Measurements from ENCODE around the gene TRPV3. TPM values are rescaled to one million over a fixed set of nuclear protein-coding genes. Genes with fewer than 3 reads are reported as not detected.
"Not testable (repeated sequence)": the region's sequence is repeated elsewhere in the genome, so short reads cannot be mapped to it uniquely, and the experiment has no call there.

Gene TRPV3
- total RNA-seq, 4 donors from 2014 or later, result 4.2 to 21.4 (median 9.7) TPM

GRCh38 chr17:3524024-3524423 lies 33.6 kb downstream of the TRPV3 start:
- no peaks in the 10 kb centered on the region for H3K9me3 ChIP-seq
- H3K27me3 ChIP-seq, result no peaks in the 10 kb centered on the region
- peaks cover 0 to 43% (median 0%) of the 10 kb centered on the region in 3 donors for H3K36me3 ChIP-seq
- peak overlapping the region in 1 of 4 donors; percentile 48 for H3K27ac ChIP-seq
- DNase-seq (ENCODE audit: low spot score in 2 of 2), result no peak
- WGBS, 2 donors, result 89 to 90% methylated on average over 13 of the region's 13 CpGs
- H3K4me3 ChIP-seq, result no peak overlapping the region
- TF ChIP-seq, protein P1, sequence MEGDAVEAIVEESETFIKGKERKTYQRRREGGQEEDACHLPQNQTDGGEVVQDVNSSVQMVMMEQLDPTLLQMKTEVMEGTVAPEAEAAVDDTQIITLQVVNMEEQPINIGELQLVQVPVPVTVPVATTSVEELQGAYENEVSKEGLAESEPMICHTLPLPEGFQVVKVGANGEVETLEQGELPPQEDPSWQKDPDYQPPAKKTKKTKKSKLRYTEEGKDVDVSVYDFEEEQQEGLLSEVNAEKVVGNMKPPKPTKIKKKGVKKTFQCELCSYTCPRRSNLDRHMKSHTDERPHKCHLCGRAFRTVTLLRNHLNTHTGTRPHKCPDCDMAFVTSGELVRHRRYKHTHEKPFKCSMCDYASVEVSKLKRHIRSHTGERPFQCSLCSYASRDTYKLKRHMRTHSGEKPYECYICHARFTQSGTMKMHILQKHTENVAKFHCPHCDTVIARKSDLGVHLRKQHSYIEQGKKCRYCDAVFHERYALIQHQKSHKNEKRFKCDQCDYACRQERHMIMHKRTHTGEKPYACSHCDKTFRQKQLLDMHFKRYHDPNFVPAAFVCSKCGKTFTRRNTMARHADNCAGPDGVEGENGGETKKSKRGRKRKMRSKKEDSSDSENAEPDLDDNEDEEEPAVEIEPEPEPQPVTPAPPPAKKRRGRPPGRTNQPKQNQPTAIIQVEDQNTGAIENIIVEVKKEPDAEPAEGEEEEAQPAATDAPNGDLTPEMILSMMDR (IDR thresholded peaks at IDR 0.05), result no peak
- TF ChIP-seq EP300 (IDR thresholded peaks at IDR 0.05), result no peak
- no peak for TF ChIP-seq POLR2A (IDR thresholded peaks at IDR 0.05)
- H3K4me1 ChIP-seq, result peaks cover 0 to 14% (median 3%) of the 10 kb centered on the region in 4 donors

DNA sequence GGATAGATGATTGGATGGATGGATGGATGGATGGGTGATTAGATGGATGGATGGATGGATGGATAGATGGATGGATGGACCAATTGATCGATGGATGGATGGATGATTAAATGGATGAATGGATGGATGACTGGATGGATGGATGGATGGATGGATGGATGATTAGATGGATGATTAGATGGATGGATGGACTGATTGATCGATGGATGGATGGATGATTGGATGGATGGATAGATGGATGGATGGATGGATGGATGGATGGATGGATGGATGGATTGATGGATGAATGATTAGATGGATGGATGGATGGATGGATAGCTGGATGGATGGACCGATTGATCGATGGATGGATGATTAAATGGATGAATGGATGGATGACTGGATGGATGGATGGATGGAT lies 38.1 kb downstream of the TRPV3 start:
- WGBS, 2 donors, result 85 to 93% methylated on average over 4 of the region's 4 CpGs
- not testable (repeated sequence) for H3K4me3 ChIP-seq; DNase-seq (ENCODE audit: low spot score in 2 of 2); H3K27me3 ChIP-seq; H3K9me3 ChIP-seq; H3K27ac ChIP-seq; H3K4me1 ChIP-seq
- H3K36me3 ChIP-seq, result peaks cover 0 to 53% (median 0%) of the 10 kb centered on the region in 3 donors

GRCh38 chr17:3514873-3515272 lies 42.7 kb downstream of the TRPV3 start:
- 66 to 86% methylated on average over 9 of the region's 9 CpGs for WGBS, 2 donors
- no peaks in the 10 kb centered on the region for H3K9me3 ChIP-seq
- peak overlapping the region in 3 of 4 donors; percentile 86 to 93 (median 89) for H3K27ac ChIP-seq
- H3K4me1 ChIP-seq, result peaks cover 0 to 35% (median 18%) of the 10 kb centered on the region in 4 donors
- H3K36me3 ChIP-seq, result peaks cover 0 to 40% (median 0%) of the 10 kb centered on the region in 3 donors
- TF ChIP-seq POLR2A (IDR thresholded peaks at IDR 0.05), result no peak
- TF ChIP-seq EP300 (IDR thresholded peaks at IDR 0.05), result no peak
- TF ChIP-seq, protein P1 (IDR thresholded peaks at IDR 0.05), result no peak
- no peak for DNase-seq (ENCODE audit: low spot score in 2 of 2)
- H3K27me3 ChIP-seq, result no peaks in the 10 kb centered on the region
- H3K4me3 ChIP-seq, result no peak overlapping the region

DNA sequence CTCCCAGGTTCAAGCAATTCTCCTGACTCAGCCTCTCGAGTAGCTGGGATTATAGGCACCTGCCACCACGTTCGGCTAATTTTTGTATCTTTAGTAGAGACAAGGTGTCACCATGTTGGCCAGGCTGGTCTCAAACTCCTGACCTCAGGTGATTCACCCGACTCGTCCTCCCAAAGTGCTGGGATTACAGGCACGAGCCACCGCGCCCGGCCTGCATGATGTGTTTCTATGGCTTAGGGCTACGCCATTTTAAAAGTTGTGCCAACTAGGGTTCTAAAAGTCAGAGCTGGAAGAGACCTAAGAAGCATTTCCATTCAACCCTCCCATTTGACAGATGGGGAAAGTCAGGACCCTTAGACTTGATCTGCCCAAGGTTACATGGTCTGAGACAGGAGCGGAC lies 43.4 kb downstream of the TRPV3 start:
- 91 to 93% methylated on average over 11 of the region's 11 CpGs for WGBS, 2 donors
- H3K4me3 ChIP-seq; H3K27me3 ChIP-seq; DNase-seq (ENCODE audit: low spot score in 2 of 2); H3K9me3 ChIP-seq: not testable (repeated sequence)
- Histone ChIP-seq H3K36me3 (peaks cover 0 to 38% (median 0%) of the 10 kb centered on the region in 3 donors), H3K27ac (peak overlapping the region in 3 of 4 donors; percentile 86 to 93 (median 89)), H3K4me1 (peaks cover 0 to 35% (median 18%) of the 10 kb centered on the region in 4 donors)

- peak overlapping the region in 2 of 4 donors; percentile 7 to 8 for H3K4me3 ChIP-seq
- no peaks in the 10 kb centered on the region for H3K9me3 ChIP-seq
- 63 to 66% methylated on average over 23 of the region's 23 CpGs for WGBS, 2 donors
- H3K27me3 ChIP-seq, result no peaks in the 10 kb centered on the region
- no peak for TF ChIP-seq POLR2A (IDR thresholded peaks at IDR 0.05)
- no peak for TF ChIP-seq EP300 (IDR thresholded peaks at IDR 0.05)
- TF ChIP-seq, protein P1 (IDR thresholded peaks at IDR 0.05), result no peak
- H3K4me1 ChIP-seq, result peaks cover 0 to 35% (median 18%) of the 10 kb centered on the region in 4 donors
- H3K36me3 ChIP-seq, result peaks cover 0 to 32% (median 0%) of the 10 kb centered on the region in 3 donors
- peak overlapping the region; percentile 78 to 93 (median 88) for H3K27ac ChIP-seq
- DNase-seq (ENCODE audit: low spot score in 2 of 2), result no peak
These were observed 44.1 kb downstream of the TRPV3 start for GRCh38 chr17:3513305-3514035.

GRCh38 chr17:3512505-3513171 lies 45.0 kb downstream of the TRPV3 start:
- peaks cover 0 to 26% (median 0%) of the 10 kb centered on the region in 3 donors for H3K36me3 ChIP-seq
- peak overlapping the region; percentile 78 to 93 (median 88) for H3K27ac ChIP-seq
- H3K9me3 ChIP-seq, result no peaks in the 10 kb centered on the region
- peaks cover 0 to 35% (median 18%) of the 10 kb centered on the region in 4 donors for H3K4me1 ChIP-seq
- DNase-seq (ENCODE audit: low spot score in 2 of 2), result peak; percentile 66 to 78
- TF ChIP-seq, protein P1 (IDR thresholded peaks at IDR 0.05), result no peak
- peak in 1 of 2 donors; percentile 26 for TF ChIP-seq POLR2A (IDR thresholded peaks at IDR 0.05)
- peak; percentile 28 to 87 for TF ChIP-seq EP300 (IDR thresholded peaks at IDR 0.05)
- H3K27me3 ChIP-seq, result no peaks in the 10 kb centered on the region
- H3K4me3 ChIP-seq, result peak overlapping the region in 2 of 4 donors; percentile 7 to 8
- WGBS, 2 donors, result 22 to 31% methylated on average over 20 of the region's 20 CpGs
